NCI-H82 treated with DMSO at 0.1 percent for 48 hours (cell line): Measurements from ENCODE around the gene CDC7.
"Not testable (repeated sequence)": the region's sequence is repeated elsewhere in the genome, so short reads cannot be mapped to it uniquely, and the experiment has no call there.

ENCODE experiments used
- DNase-seq: peaks from one replicate; lab custom pipeline; 2025; ENCODE audit not compliant: unreplicated experiment; lab: John Stamatoyannopoulos, UW

Gene CDC7

GRCh38 chr1:91500756-91501522 lies at the start of gene CDC7:
Gene CDC7, plus strand, starts transcription at chr1:91500851. Its CDS starts 866 bp downstream, at chr1:91501717.
- peak; percentile 92 for DNase-seq

GRCh38 chr1:91454136-91454535 lies 46.5 kb upstream of the CDC7 start:
- no peak for DNase-seq

GRCh38 chr1:91455334-91455733 lies 45.3 kb upstream of the CDC7 start:
- DNase-seq, result no peak

GRCh38 chr1:91455896-91456295 lies 44.8 kb upstream of the CDC7 start:
- DNase-seq, result no peak

GRCh38 chr1:91465350-91465749 lies 35.3 kb upstream of the CDC7 start:
- not testable (repeated sequence) for DNase-seq

- DNase-seq, result no peak
Measured at GRCh38 chr1:91476533-91477217, 24.0 kb upstream of the CDC7 start.

- DNase-seq, result no peak
Measured at GRCh38 chr1:91487469-91487868, 13.2 kb upstream of the CDC7 start.

GRCh38 chr1:91490501-91490900 lies 10.2 kb upstream of the CDC7 start:
- no peak for DNase-seq

- no peak for DNase-seq
Measured at GRCh38 chr1:91498035-91498434, 2.6 kb upstream of the CDC7 start.

GRCh38 chr1:91498498-91499245 lies 2.0 kb upstream of the CDC7 start:
- DNase-seq, result no peak

GRCh38 chr1:91499346-91499745 lies 1.3 kb upstream of the CDC7 start:
- no peak for DNase-seq

- no peak for DNase-seq
Measured at GRCh38 chr1:91499904-91500755, 521 bp upstream of the CDC7 start.

- peak; percentile 90 for DNase-seq
Measured at GRCh38 chr1:91501523-91501851, 836 bp downstream of the CDC7 start.

GRCh38 chr1:91501971-91502671 lies 1.5 kb downstream of the CDC7 start:
- DNase-seq, result no peak

GRCh38 chr1:91502672-91503184 lies 2.1 kb downstream of the CDC7 start:
- DNase-seq, result peak; percentile 12

GRCh38 chr1:91503332-91503900 lies 2.8 kb downstream of the CDC7 start:
- DNase-seq, result no peak

GRCh38 chr1:91503975-91504530 lies 3.4 kb downstream of the CDC7 start:
- DNase-seq, result no peak

GRCh38 chr1:91505086-91505485 lies 4.4 kb downstream of the CDC7 start:
- DNase-seq, result no peak

- no peak for DNase-seq
Measured at GRCh38 chr1:91506071-91506470, 5.4 kb downstream of the CDC7 start.

GRCh38 chr1:91507328-91507727 lies 6.7 kb downstream of the CDC7 start:
- DNase-seq, result no peak
